ENCODE results near the gene RHO. TPM values are rescaled to one million over a fixed set of nuclear protein-coding genes. Genes with fewer than 3 reads are reported as not detected.

The RHO gene
- total RNA-seq, 2 donors from 2014 or later, result 0.23 TPM; not detected in 1

- Histone ChIP-seq H3K9me3 (no peaks in the 10 kb centered on the region), H3K27ac (peak overlapping the region in 1 of 2 donors; percentile 26), H3K27me3 (replicated peaks; ENCODE audit: insufficient read depth) (no peaks in the 10 kb centered on the region), H3K4me1 (replicated peaks) (no peaks in the 10 kb centered on the region), H3K36me3 (no peaks in the 10 kb centered on the region), H3K4me3 (no peak overlapping the region)
- 93% methylated on average over 10 of the region's 11 CpGs for WGBS
- TF ChIP-seq CTCF (IDR thresholded peaks at IDR 0.05) (no peak), POLR2A (IDR thresholded peaks at IDR 0.05) (no peak), POLR2AphosphoS5 (IDR thresholded peaks at IDR 0.05) (no peak)
- DNase-seq (ENCODE audit: low spot score), result no peak
- intact Hi-C loops (cut with DNase I), result loop anchor here (5.0 kb wide), 1 partner anchor 67 kb away; no protein-coding TSS in a partner anchor
Observed at GRCh38 chr3:129558772-129559564, 30.5 kb downstream of the RHO start.

- no peak overlapping the region for H3K4me3 ChIP-seq
- TF ChIP-seq POLR2AphosphoS5 (IDR thresholded peaks at IDR 0.05) (no peak), POLR2A (IDR thresholded peaks at IDR 0.05) (no peak), CTCF (IDR thresholded peaks at IDR 0.05) (no peak)
- 91% methylated on average over 20 of the region's 20 CpGs for WGBS
- no peaks in the 10 kb centered on the region for H3K36me3 ChIP-seq
- H3K27me3 ChIP-seq (replicated peaks; ENCODE audit: insufficient read depth), result no peaks in the 10 kb centered on the region
- H3K9me3 ChIP-seq, result no peaks in the 10 kb centered on the region
- no peak for DNase-seq (ENCODE audit: low spot score)
- no peaks in the 10 kb centered on the region for H3K4me1 ChIP-seq (replicated peaks)
- peak overlapping the region; percentile 65 to 69 for H3K27ac ChIP-seq
- intact Hi-C loops (cut with DNase I), result loop anchor here (5.0 kb wide), 1 partner anchor 67 kb away; no protein-coding TSS in a partner anchor
Observed at GRCh38 chr3:129559565-129560079, 31.2 kb downstream of the RHO start.

- Histone ChIP-seq H3K27ac (peak overlapping the region; percentile 65 to 69), H3K4me3 (no peak overlapping the region), H3K4me1 (replicated peaks) (no peaks in the 10 kb centered on the region), H3K9me3 (no peaks in the 10 kb centered on the region), H3K36me3 (no peaks in the 10 kb centered on the region), H3K27me3 (replicated peaks; ENCODE audit: insufficient read depth) (no peaks in the 10 kb centered on the region)
- no peak for TF ChIP-seq POLR2AphosphoS5 (IDR thresholded peaks at IDR 0.05)
- no peak for TF ChIP-seq CTCF (IDR thresholded peaks at IDR 0.05)
- TF ChIP-seq POLR2A (IDR thresholded peaks at IDR 0.05), result no peak
- intact Hi-C loops (cut with DNase I), result no loop called here
- 66% methylated on average over 16 of the region's 16 CpGs for WGBS
- no peak for DNase-seq (ENCODE audit: low spot score)
Observed at GRCh38 chr3:129560269-129560787, 31.9 kb downstream of the RHO start.

- Histone ChIP-seq H3K36me3 (no peaks in the 10 kb centered on the region), H3K4me3 (no peak overlapping the region), H3K27ac (peak overlapping the region; percentile 65 to 69), H3K4me1 (replicated peaks) (no peaks in the 10 kb centered on the region), H3K27me3 (replicated peaks; ENCODE audit: insufficient read depth) (no peaks in the 10 kb centered on the region), H3K9me3 (no peaks in the 10 kb centered on the region)
- 18% methylated on average over 16 of the region's 18 CpGs for WGBS
- DNase-seq (ENCODE audit: low spot score), result no peak
- intact Hi-C loops (cut with DNase I), result no loop called here
- TF ChIP-seq CTCF (IDR thresholded peaks at IDR 0.05) (no peak), POLR2AphosphoS5 (IDR thresholded peaks at IDR 0.05) (peak; percentile 21)
Observed at GRCh38 chr3:129560911-129561594, 32.6 kb downstream of the RHO start.

Measured in prostate gland (tissue), 2 donors.